CD4-positive, alpha-beta T cell treated with Interleukin-15 for 1 hour (primary cell): ENCODE measurements around the gene CNNM1.

Experiments
- DNase-seq: peaks from one replicate; pipeline ENCODE4 v3.0.0-alpha.2; 2020

The CNNM1 gene

DNA sequence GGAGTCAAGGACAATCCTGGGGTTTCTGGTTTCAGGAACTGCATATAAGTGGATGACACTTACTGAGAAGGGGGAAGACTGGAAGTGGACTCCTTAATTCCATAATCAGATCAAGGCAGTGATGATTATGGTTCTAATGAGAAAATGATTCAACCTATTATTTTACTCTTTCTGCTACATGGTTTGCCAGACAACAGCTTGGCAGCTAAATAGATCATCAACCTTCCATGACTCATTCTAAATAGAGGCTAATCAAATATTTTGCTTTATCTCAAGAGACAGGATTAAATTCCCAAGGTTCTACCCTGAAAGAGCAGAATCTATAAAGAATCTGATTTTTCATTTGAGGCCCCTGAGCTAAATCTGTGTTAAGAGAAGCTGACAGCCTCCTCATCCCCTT, 46.3 kb downstream of the CNNM1 start:
- DNase-seq: no peak

DNA sequence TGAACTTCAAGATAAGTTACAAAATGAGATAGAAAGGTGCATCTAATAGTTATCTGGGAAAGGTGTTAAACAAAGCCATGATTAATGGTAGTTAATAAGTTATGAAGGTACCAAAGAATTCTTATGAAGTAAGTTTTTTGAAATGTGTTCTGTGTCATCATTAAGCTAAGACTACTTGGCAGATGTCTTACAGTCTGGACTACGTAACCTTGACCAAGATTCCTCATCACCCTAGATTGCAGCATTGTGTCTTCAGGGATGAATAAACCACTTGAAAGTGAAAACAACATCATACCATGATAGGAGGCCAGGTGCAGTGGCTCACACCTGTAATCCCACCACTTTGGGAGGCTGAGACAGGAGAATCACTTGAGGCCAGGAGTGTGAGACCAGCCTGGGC, 53.0 kb downstream of the CNNM1 start:
- no peak for DNase-seq

DNA sequence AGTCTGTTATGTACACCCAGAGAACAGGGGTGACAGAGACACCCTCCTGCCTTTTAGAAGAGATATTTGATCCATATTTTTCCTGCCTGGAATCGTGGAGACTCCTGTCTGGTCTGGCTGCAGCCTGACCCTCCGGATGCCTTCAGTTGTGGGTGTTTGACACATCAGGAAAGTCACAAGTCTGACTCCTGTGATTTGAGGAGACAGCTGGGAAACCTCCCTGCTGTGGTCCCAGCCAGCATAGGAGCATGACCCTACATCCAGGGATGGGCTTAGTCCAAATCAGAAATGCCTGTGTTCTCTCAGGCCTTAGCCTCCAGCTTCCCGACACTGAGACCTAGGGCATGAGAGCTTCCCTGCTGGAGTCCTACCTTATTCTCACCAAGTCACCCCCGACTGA, 57.9 kb downstream of the CNNM1 start:
- DNase-seq: no peak

- DNase-seq: no peak
These were observed 58.4 kb downstream of the CNNM1 start for GRCh38 chr10:99387541-99387940.

- DNase-seq: no peak
These were observed 60.7 kb downstream of the CNNM1 start for GRCh38 chr10:99389729-99390480.

- no peak for DNase-seq
These were observed 62.2 kb downstream of the CNNM1 start for GRCh38 chr10:99391346-99391745.

DNA sequence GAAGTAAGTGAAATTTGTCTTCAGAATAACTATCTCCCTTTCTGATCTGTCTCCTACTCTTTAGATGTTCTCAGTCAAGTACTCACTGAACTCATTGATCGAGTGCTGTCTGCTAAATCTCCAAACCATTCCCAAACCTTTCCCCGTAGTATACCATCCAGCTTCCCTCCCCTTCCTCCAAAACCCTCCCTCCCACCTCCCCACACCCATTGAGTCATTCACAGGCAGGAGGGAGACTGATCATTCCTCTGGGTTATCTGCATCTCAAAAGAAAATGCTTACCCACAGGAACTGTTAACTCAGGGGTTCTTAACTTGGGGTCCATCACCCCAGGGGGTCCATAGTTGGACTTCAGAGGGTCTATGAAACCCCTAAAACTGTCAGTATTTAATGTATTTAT, 63.9 kb downstream of the CNNM1 start:
- no peak for DNase-seq

GRCh38 chr10:99393683-99394082, 64.5 kb downstream of the CNNM1 start:
- no peak for DNase-seq

- DNase-seq: no peak
These were observed 65.1 kb downstream of the CNNM1 start for GRCh38 chr10:99394256-99394655.

- no peak for DNase-seq
These were observed 65.7 kb downstream of the CNNM1 start for GRCh38 chr10:99394761-99395386.

DNA sequence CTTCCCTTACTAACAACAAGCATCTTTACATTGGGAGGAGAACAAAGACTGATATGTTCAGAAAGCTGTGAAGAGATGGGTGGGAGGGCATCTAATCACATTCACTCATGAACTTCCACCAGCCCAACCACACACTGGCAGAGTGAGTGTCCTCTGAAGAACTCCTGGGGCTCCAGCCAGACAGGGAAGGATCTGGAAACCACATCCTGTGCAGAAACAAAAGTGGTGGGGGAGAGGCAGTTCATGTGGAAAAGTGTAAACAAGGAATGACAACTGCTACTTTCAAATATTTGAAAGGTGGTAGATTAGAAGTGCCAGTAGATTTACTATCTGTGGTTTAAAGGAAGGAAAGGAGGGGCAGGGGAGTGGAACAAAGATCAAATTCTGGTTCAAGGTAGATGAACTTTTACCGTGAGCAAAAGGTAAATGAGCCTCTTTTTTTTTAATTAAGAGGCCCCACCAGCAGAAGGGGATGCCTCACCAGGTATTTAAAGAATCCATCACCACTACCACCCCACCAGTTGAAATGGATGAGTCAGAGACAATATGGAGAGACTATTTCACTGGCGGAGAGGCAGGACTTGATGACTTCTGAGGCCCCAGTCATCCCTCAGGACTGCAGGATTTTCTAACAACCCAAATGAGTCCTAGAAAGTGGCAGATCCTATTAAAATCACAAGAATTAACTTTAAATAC, 66.7 kb downstream of the CNNM1 start:
- DNase-seq: no peak

DNA sequence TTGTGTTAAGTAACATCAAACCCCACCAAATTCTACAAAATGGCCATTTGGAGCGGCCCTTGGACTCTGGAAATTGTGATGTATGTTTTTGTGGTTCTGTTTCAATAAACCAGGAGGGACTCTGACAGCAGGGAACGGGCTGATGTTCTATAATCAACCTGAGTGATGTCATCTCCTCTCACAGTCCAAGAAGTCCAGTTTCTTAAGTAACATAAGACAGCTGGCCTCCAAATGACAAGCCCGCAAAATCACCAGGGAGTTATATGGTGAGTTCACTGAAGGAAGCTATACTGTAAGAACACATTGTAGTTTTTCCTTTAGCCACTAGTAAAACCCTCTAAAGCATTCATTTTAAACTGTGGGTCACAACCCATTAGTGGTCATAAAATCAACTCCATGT, 67.3 kb downstream of the CNNM1 start:
- no peak for DNase-seq

DNA sequence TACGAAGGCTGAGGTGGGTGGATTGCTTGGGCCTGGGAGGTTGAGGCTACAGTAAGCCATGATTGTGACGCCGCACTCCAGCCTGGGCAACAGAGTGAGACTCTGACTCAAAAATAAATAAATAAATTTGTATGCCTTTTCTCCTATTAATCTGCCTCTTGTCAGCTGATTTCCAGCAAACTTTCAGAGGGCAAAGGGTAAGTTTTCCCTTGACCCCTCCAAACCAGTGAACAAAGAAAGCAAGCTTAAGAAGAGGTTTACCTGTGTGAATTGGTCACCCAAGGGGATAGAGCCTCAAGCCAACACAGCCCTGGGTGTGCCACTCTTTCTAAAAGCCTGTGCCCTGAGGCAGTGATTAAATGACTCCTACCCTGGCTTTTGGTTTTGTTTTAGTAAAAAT, 70.5 kb downstream of the CNNM1 start:
- DNase-seq: no peak

DNA sequence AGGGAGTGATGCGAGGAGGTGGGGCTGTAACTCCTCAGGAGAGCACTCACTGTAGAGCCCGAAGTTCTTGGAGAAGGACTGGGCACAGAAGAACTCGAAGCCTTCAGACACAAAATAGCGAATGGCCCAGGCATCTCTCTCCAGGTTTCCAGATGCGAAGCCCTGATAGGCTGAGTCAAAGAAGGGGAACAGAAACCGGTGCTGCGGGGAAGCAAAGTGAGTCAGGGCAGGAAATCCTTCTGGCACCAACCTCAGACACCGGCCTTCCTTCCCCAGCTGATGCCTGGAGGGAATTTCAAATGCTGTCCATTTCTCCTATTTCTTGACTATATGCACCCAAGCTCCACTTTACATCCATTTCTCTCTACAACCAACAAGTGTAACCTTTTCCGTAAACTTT, 74.5 kb downstream of the CNNM1 start:
- DNase-seq: no peak

GRCh38 chr10:99406149-99406548, 77.0 kb downstream of the CNNM1 start:
- no peak for DNase-seq

- DNase-seq: no peak
These were observed 81.0 kb downstream of the CNNM1 start for GRCh38 chr10:99410146-99410545.

GRCh38 chr10:99410876-99411275, 81.7 kb downstream of the CNNM1 start:
- no peak for DNase-seq

DNA sequence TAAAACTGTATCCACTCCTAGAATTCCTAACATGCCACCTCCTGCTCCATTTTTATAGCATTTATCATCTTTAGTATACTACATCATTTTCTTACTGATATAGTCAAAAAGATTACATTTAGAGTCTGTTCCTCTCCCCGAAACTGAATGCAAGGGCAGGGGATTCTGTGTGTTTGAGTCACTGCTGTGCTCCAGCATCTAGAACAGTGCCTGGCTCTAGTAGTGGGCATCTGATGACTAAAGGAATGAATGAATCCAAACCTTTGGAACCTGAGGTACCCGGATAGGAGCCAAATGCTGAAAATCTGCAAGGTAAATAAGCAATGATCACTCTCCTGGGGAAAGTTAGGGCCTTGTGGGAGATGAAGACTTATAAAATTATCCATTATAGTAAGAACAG, 82.4 kb downstream of the CNNM1 start:
- DNase-seq: no peak

GRCh38 chr10:99412099-99412498, 82.9 kb downstream of the CNNM1 start:
- DNase-seq: no peak

GRCh38 chr10:99418910-99419624, 89.9 kb downstream of the CNNM1 start:
- DNase-seq: no peak

DNA sequence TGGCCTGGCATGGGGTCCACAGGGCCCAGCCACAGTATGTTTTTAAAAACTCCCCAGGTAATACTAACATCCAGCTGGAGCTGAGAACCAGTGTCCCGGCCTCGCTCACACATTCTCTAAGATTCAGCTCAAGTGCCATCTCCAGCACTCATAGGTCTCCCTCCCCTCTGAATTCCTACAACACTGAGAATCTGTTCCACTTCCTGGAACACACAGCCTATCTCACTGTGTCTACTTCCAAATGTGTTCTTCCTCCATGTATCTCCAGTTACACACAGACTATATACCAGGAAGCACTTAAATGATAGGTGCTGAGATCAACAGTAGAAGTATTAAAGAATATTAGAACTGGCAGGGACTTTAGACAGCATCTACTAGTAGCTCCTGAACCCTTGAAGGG, 90.5 kb downstream of the CNNM1 start:
- no peak for DNase-seq

GRCh38 chr10:99421233-99421739, 92.1 kb downstream of the CNNM1 start:
- no peak for DNase-seq

- no peak for DNase-seq
These were observed 93.5 kb downstream of the CNNM1 start for GRCh38 chr10:99422529-99423096.
